HepG2 (cell line): ENCODE results near the gene APIP. TPM values are rescaled to one million over a fixed set of nuclear protein-coding genes. Genes with fewer than 3 reads are reported as not detected.
A peak's percentile ranks its signal among the peaks of the same experiment; 100 is the strongest.

ENCODE experiments used
- ARHGAP35 ChIP-seq: sonication (generic); formaldehyde crosslinking; IDR thresholded peaks from 2 replicates; pipeline ENCODE4 v1.9.0; 2022; ENCODE audit warnings: mild to moderate bottlenecking, inconsistent platforms, moderate library complexity, missing genetic modification reagents, borderline replicate concordance
- ERF ChIP-seq: IDR thresholded peaks from 2 replicates; pipeline ENCODE4 v1.6.1; 2018; ENCODE audit warnings: missing biosample characterization, missing genetic modification reagents
- GTF2F1 ChIP-seq: fragments of 150-350 bp; IDR thresholded peaks from 2 replicates; pipeline ENCODE4 v1.6.1; 2014; ENCODE audit warnings: low read length
- HOXA9 ChIP-seq: sonication (generic); formaldehyde crosslinking; IDR thresholded peaks from 2 replicates; pipeline ENCODE4 v1.8.1; 2022; ENCODE audit warnings: missing genetic modification reagents, mild to moderate bottlenecking, moderate library complexity, borderline replicate concordance
- MTA1 ChIP-seq: sonication (generic); formaldehyde crosslinking; IDR thresholded peaks from 2 replicates; pipeline ENCODE4 v1.4.0; 2020; ENCODE audit warnings: missing genetic modification reagents, mild to moderate bottlenecking, borderline replicate concordance
- NPAS2 ChIP-seq: sonication (generic); formaldehyde crosslinking; IDR thresholded peaks from 2 replicates; pipeline ENCODE4 v1.8.0; 2022; ENCODE audit warnings: mild to moderate bottlenecking, missing genetic modification reagents, borderline replicate concordance
- POGZ ChIP-seq: sonication (generic); formaldehyde crosslinking; IDR thresholded peaks from 2 replicates; pipeline ENCODE4 v1.4.0; 2020; ENCODE audit warnings: mild to moderate bottlenecking, missing genetic modification reagents
- SMYD3 ChIP-seq: sonication (generic); formaldehyde crosslinking; IDR thresholded peaks from 2 replicates; pipeline ENCODE4 v1.8.1; 2023; ENCODE audit warnings: mild to moderate bottlenecking, missing genetic modification reagents
- TAF1 ChIP-seq: sonication (generic); formaldehyde crosslinking; IDR thresholded peaks from 2 replicates; pipeline ENCODE4 v1.4.0; 2020; ENCODE audit warnings: missing genetic modification reagents
- ZFP90 ChIP-seq: sonication (generic); formaldehyde crosslinking; IDR thresholded peaks from 2 replicates; pipeline ENCODE4 v1.8.0; 2022; ENCODE audit warnings: missing genetic modification reagents, mild to moderate bottlenecking, inconsistent platforms, borderline replicate concordance
- ZMYM4 ChIP-seq: sonication (generic); formaldehyde crosslinking; IDR thresholded peaks from 2 replicates; pipeline ENCODE4 v1.8.1; 2023; ENCODE audit warnings: mild to moderate bottlenecking, missing genetic modification reagents
- ZNF20 ChIP-seq: sonication (generic); formaldehyde crosslinking; IDR thresholded peaks from 2 replicates; pipeline ENCODE4 v1.4.0; 2020; ENCODE audit warnings: mild to moderate bottlenecking, moderate library complexity, missing genetic modification reagents
- ZNF224 ChIP-seq: sonication (generic); formaldehyde crosslinking; IDR thresholded peaks from 2 replicates; pipeline ENCODE4 v1.5.0; 2020; ENCODE audit warnings: mild to moderate bottlenecking, missing genetic modification reagents
- ZNF326 ChIP-seq: sonication (generic); formaldehyde crosslinking; IDR thresholded peaks from 2 replicates; pipeline ENCODE4 v1.4.0; 2020; ENCODE audit warnings: missing genetic modification reagents, borderline replicate concordance
- ZNF530 ChIP-seq: sonication (generic); formaldehyde crosslinking; IDR thresholded peaks from 2 replicates; pipeline ENCODE4 v1.5.0; 2020; ENCODE audit warnings: low read depth, mild to moderate bottlenecking, missing genetic modification reagents
- ZNF556 ChIP-seq: sonication (generic); formaldehyde crosslinking; IDR thresholded peaks from 2 replicates; pipeline ENCODE4 v1.4.0; 2020; ENCODE audit warnings: mild to moderate bottlenecking, missing genetic modification reagents, borderline replicate concordance
- ZNF7 ChIP-seq: IDR thresholded peaks from 2 replicates; pipeline ENCODE4 v1.6.1; 2016; ENCODE audit warnings: missing biosample characterization, missing genetic modification reagents
- ZNF879 ChIP-seq: sonication (generic); formaldehyde crosslinking; IDR thresholded peaks from 2 replicates; pipeline ENCODE4 v1.8.1; 2023; ENCODE audit warnings: missing genetic modification reagents
- ZNF891 ChIP-seq: sonication (generic); formaldehyde crosslinking; IDR thresholded peaks from 2 replicates; pipeline ENCODE4 v1.5.0; 2020; ENCODE audit warnings: mild to moderate bottlenecking, missing genetic modification reagents
- polyA plus RNA-seq, 8 experiments: library from polyadenylated mRNA; depleted of rRNA in 3 of 8; stranded (reverse) in 7 of 8; unstranded in 1 of 8; fragments of >200 nt; fragmentation: Illumina TruSeq in 4 of 8; extraction: Trizol in 4 of 8; gene quantifications; 2 replicates each; pipeline versions ENCODE4 v1.2.1 to v1.2.3, GENCODE V29; 2011 to 2016; ENCODE audit warnings: low read depth in 4 of 8, missing spikeins in 1 of 8, mixed read lengths in 1 of 8; ENCODE audit not compliant: insufficient read depth in 1 of 8
- total RNA-seq, 5 experiments: library from RNA; depleted of rRNA; stranded (reverse); fragments of >200 nt; fragmentation: Illumina TruSeq; extraction: Trizol; gene quantifications; 2 replicates each; pipeline ENCODE4 v1.2.3, GENCODE V29; 2016; ENCODE audit warnings: low read depth in 1 of 5
- TF ChIP-seq, protein P1 (sequence below): sonication (generic); formaldehyde crosslinking; conservative IDR thresholded peaks from 2 replicates; pipeline ENCODE4 v1.8.0; 2022; ENCODE audit warnings: low read depth, missing genetic modification reagents
- TF ChIP-seq, protein P2 (sequence below): sonication (generic); formaldehyde crosslinking; IDR thresholded peaks from 2 replicates; pipeline ENCODE4 v1.5.1; 2020; ENCODE audit warnings: missing genetic modification reagents, mild to moderate bottlenecking, borderline replicate concordance
- TF ChIP-seq, protein P3 (sequence below): sonication (generic); formaldehyde crosslinking; IDR thresholded peaks from 2 replicates; pipeline ENCODE4 v1.8.1; 2023; ENCODE audit warnings: mild to moderate bottlenecking, missing genetic modification reagents
- TF ChIP-seq, protein P4 (sequence below): sonication (generic); formaldehyde crosslinking; IDR thresholded peaks from 2 replicates; pipeline ENCODE4 v1.5.0; 2020; ENCODE audit warnings: missing genetic modification reagents
- TF ChIP-seq, protein P5 (sequence below): sonication (generic); formaldehyde crosslinking; IDR thresholded peaks from 2 replicates; pipeline ENCODE4 v1.4.0; 2020; ENCODE audit warnings: missing genetic modification reagents

The APIP gene
- total and polyA plus RNA-seq, 2 of the 13 experiments (the other 11 are each of a cell fraction or from before 2014, with no cell fraction given) = 16.9 to 31.0 TPM

DNA sequence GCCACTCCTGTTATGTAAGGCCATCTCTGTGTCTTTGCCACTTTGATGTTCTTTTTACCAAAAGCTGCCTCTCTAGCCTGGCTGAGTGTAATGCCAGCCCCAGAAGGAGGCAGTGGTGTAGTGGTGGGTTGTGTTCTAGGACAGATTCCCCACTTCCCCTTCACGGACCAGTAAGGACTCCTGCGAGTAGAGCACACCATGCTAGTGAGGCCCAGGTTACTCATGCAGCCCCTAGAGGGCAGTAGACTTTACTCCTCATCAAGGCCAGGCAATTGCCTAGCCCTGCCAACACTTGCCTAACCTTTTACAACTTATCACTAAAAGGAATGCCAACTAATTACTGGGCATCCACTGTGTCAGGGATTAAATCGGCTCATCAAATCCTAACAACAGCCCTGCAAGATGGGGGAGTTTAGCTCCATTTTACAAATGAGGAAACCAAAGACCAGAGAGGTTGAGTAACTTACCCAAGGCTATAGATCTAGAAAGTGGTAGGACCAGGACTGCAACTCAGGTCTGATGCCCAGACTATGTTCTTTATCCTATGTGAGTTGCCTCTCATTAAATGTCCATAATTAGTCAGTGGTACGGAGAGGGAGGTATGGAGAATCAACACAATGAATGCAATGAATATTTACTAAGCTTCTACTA, 75.3 kb downstream of the APIP start (continued):
- TF ChIP-seq, protein P1, sequence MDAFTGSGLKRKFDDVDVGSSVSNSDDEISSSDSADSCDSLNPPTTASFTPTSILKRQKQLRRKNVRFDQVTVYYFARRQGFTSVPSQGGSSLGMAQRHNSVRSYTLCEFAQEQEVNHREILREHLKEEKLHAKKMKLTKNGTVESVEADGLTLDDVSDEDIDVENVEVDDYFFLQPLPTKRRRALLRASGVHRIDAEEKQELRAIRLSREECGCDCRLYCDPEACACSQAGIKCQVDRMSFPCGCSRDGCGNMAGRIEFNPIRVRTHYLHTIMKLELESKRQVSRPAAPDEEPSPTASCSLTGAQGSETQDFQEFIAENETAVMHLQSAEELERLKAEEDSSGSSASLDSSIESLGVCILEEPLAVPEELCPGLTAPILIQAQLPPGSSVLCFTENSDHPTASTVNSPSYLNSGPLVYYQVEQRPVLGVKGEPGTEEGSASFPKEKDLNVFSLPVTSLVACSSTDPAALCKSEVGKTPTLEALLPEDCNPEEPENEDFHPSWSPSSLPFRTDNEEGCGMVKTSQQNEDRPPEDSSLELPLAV (CRISPR knock-in tag) = no peak
- TF ChIP-seq ZMYM4 (CRISPR knock-in tag) (peak; percentile 43; the same call in 1 of the 2 replicates), ZNF530 (CRISPR knock-in tag) (no peak), HOXA9 (no peak), ZNF7 (CRISPR knock-in tag) (peak; percentile 50; the same call in 1 of the 2 replicates), GTF2F1 (no peak), ZNF879 (CRISPR knock-in tag) (no peak), NPAS2 (CRISPR knock-in tag) (no peak), ZNF224 (no peak), ERF (CRISPR knock-in tag) (no peak), ZFP90 (CRISPR knock-in tag) (no peak), TAF1 (no peak), MTA1 (CRISPR knock-in tag) (no peak), ARHGAP35 (CRISPR knock-in tag) (no peak), ZNF20 (CRISPR knock-in tag) (no peak), ZNF891 (CRISPR knock-in tag) (no peak), ZNF326 (no peak), ZNF556 (no peak), SMYD3 (CRISPR knock-in tag) (no peak), POGZ (CRISPR knock-in tag) (0 out of 2 replicates have a peak, but pooled peaks have one; percentile 21)
- TF ChIP-seq, protein P2, sequence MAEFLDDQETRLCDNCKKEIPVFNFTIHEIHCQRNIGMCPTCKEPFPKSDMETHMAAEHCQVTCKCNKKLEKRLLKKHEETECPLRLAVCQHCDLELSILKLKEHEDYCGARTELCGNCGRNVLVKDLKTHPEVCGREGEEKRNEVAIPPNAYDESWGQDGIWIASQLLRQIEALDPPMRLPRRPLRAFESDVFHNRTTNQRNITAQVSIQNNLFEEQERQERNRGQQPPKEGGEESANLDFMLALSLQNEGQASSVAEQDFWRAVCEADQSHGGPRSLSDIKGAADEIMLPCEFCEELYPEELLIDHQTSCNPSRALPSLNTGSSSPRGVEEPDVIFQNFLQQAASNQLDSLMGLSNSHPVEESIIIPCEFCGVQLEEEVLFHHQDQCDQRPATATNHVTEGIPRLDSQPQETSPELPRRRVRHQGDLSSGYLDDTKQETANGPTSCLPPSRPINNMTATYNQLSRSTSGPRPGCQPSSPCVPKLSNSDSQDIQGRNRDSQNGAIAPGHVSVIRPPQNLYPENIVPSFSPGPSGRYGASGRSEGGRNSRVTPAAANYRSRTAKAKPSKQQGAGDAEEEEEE (CRISPR knock-in tag) = no peak
- TF ChIP-seq, protein P3, sequence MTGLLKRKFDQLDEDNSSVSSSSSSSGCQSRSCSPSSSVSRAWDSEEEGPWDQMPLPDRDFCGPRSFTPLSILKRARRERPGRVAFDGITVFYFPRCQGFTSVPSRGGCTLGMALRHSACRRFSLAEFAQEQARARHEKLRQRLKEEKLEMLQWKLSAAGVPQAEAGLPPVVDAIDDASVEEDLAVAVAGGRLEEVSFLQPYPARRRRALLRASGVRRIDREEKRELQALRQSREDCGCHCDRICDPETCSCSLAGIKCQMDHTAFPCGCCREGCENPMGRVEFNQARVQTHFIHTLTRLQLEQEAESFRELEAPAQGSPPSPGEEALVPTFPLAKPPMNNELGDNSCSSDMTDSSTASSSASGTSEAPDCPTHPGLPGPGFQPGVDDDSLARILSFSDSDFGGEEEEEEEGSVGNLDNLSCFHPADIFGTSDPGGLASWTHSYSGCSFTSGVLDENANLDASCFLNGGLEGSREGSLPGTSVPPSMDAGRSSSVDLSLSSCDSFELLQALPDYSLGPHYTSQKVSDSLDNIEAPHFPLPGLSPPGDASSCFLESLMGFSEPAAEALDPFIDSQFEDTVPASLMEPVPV (CRISPR knock-in tag) = no peak
- TF ChIP-seq, protein P4, sequence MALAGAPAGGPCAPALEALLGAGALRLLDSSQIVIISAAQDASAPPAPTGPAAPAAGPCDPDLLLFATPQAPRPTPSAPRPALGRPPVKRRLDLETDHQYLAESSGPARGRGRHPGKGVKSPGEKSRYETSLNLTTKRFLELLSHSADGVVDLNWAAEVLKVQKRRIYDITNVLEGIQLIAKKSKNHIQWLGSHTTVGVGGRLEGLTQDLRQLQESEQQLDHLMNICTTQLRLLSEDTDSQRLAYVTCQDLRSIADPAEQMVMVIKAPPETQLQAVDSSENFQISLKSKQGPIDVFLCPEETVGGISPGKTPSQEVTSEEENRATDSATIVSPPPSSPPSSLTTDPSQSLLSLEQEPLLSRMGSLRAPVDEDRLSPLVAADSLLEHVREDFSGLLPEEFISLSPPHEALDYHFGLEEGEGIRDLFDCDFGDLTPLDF (CRISPR knock-in tag) = no peak
- TF ChIP-seq, protein P5, sequence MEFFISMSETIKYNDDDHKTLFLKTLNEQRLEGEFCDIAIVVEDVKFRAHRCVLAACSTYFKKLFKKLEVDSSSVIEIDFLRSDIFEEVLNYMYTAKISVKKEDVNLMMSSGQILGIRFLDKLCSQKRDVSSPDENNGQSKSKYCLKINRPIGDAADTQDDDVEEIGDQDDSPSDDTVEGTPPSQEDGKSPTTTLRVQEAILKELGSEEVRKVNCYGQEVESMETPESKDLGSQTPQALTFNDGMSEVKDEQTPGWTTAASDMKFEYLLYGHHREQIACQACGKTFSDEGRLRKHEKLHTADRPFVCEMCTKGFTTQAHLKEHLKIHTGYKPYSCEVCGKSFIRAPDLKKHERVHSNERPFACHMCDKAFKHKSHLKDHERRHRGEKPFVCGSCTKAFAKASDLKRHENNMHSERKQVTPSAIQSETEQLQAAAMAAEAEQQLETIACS (CRISPR knock-in tag) = no peak
